GM12864 (cell line): ENCODE results near the gene FNDC5.

Experiments used
- DNase-seq: peaks from one replicate; pipeline ENCODE4 v3.0.0-alpha.2; 2011; ENCODE audit warnings: low read depth
- H3K4me3 ChIP-seq: 2 replicates; pipeline ENCODE4 v1.5.1; 2011; ENCODE audit warnings: mild to moderate bottlenecking, low read depth, low read length, control low read depth
- CTCF ChIP-seq: IDR thresholded peaks from 2 replicates; pipeline ENCODE4 v1.5.1; 2011; ENCODE audit warnings: low read depth, mild to moderate bottlenecking, moderate library complexity, low read length, control low read depth, inconsistent platforms; ENCODE audit errors: missing control alignments

The FNDC5 gene

GRCh38 chr1:32863218-32863880 is 7.4 kb downstream of the FNDC5 start:
- no peak for TF ChIP-seq CTCF
- DNase-seq = no peak
- no peak overlapping the region for H3K4me3 ChIP-seq

GRCh38 chr1:32861904-32862695 is 8.6 kb downstream of the FNDC5 start:
- no peak overlapping the region for H3K4me3 ChIP-seq
- no peak for DNase-seq
- TF ChIP-seq CTCF = no peak

- DNase-seq = no peak
- no peak overlapping the region for H3K4me3 ChIP-seq
- TF ChIP-seq CTCF = no peak
Observed at GRCh38 chr1:32860566-32860965, 10.1 kb downstream of the FNDC5 start.

GRCh38 chr1:32859915-32860314 is 10.8 kb downstream of the FNDC5 start:
- no peak overlapping the region for H3K4me3 ChIP-seq
- no peak for TF ChIP-seq CTCF
- DNase-seq = no peak

- no peak overlapping the region for H3K4me3 ChIP-seq
- TF ChIP-seq CTCF = no peak
- no peak for DNase-seq
Observed at GRCh38 chr1:32858791-32859190, 11.9 kb downstream of the FNDC5 start.

GRCh38 chr1:32858136-32858535 is 12.6 kb downstream of the FNDC5 start:
- TF ChIP-seq CTCF = no peak
- no peak overlapping the region for H3K4me3 ChIP-seq

More at GRCh38 chr1:32858136-32858535, 12.6 kb downstream of the FNDC5 start:
- DNase-seq = no peak
